HG03460 (cell line): ENCODE results near the gene SLC6A8.

Source experiments
- ATAC-seq: cut with Tn5 transposase; IDR thresholded peaks from one replicate; pipeline ENCODE4 v1.9.1; 2021; ENCODE audit not compliant: unreplicated experiment

Gene SLC6A8

GRCh38 chrX:153687121-153688039 is at the start of gene SLC6A8:
TSS of gene SLC6A8 (plus strand) at chrX:153687926. CDS start at chrX:153688575, 649 bp downstream.
- no peak for ATAC-seq

- no peak for ATAC-seq
Observed at GRCh38 chrX:153638041-153638371, 49.7 kb upstream of the SLC6A8 start.

GRCh38 chrX:153638436-153639176 is 49.1 kb upstream of the SLC6A8 start:
- no peak for ATAC-seq

GRCh38 chrX:153639177-153640044 is 48.3 kb upstream of the SLC6A8 start:
- ATAC-seq, result no peak

GRCh38 chrX:153640045-153640686 is 47.6 kb upstream of the SLC6A8 start:
- ATAC-seq, result no peak

GRCh38 chrX:153640736-153641575 is 46.8 kb upstream of the SLC6A8 start:
- ATAC-seq, result no peak

GRCh38 chrX:153641627-153642026 is 46.1 kb upstream of the SLC6A8 start:
- no peak for ATAC-seq

GRCh38 chrX:153642051-153642654 is 45.6 kb upstream of the SLC6A8 start:
- ATAC-seq, result no peak

GRCh38 chrX:153642655-153643430 is 44.9 kb upstream of the SLC6A8 start:
- ATAC-seq, result no peak

GRCh38 chrX:153643431-153644351 is 44.0 kb upstream of the SLC6A8 start:
- no peak for ATAC-seq

- ATAC-seq, result no peak
Observed at GRCh38 chrX:153644356-153645125, 43.2 kb upstream of the SLC6A8 start.

- no peak for ATAC-seq
Observed at GRCh38 chrX:153645151-153645550, 42.6 kb upstream of the SLC6A8 start.

- ATAC-seq, result no peak
Observed at GRCh38 chrX:153645921-153646488, 41.7 kb upstream of the SLC6A8 start.

GRCh38 chrX:153646620-153647373 is 40.9 kb upstream of the SLC6A8 start, which contains the start of gene DUSP9:
TSS of gene DUSP9 (plus strand) at chrX:153647203. CDS start at chrX:153647954, 751 bp downstream.
- ATAC-seq, result no peak

- ATAC-seq, result no peak
Observed at GRCh38 chrX:153647461-153648357, 40.0 kb upstream of the SLC6A8 start.
